Osteocyte (in vitro differentiated cells): ENCODE data around the gene ELP1. TPM values are rescaled to one million over a fixed set of nuclear protein-coding genes. Genes with fewer than 3 reads are reported as not detected.

Source experiments
- DNase-seq: peaks from one replicate; pipeline ENCODE4 v3.0.0; 2021; ENCODE audit warnings: mixed read lengths; ENCODE audit not compliant: unreplicated experiment; ENCODE audit errors: extremely low spot score
- H3K27ac Mint-ChIP-seq: one replicate; pipeline ENCODE4 v1.8.0; 2021; ENCODE audit warnings: mild to moderate bottlenecking, mixed read lengths; ENCODE audit not compliant: unreplicated experiment
- H3K27me3 Mint-ChIP-seq: one replicate; pipeline ENCODE4 v1.8.0; 2021; ENCODE audit warnings: mixed read lengths; ENCODE audit not compliant: unreplicated experiment
- H3K36me3 Mint-ChIP-seq: one replicate; pipeline ENCODE4 v1.8.0; 2021; ENCODE audit warnings: mixed read lengths; ENCODE audit not compliant: unreplicated experiment
- H3K4me1 Mint-ChIP-seq: one replicate; pipeline ENCODE4 v1.8.0; 2021; ENCODE audit warnings: mixed read lengths; ENCODE audit not compliant: unreplicated experiment
- H3K4me3 Mint-ChIP-seq: one replicate; pipeline ENCODE4 v1.8.0; 2021; ENCODE audit warnings: mild to moderate bottlenecking, moderate library complexity, mixed read lengths; ENCODE audit not compliant: unreplicated experiment
- H3K9me3 Mint-ChIP-seq: one replicate; pipeline ENCODE4 v1.8.0; 2021; ENCODE audit warnings: mixed read lengths; ENCODE audit not compliant: unreplicated experiment
- total RNA-seq: library from RNA; stranded (reverse); gene quantifications from 2 replicates; pipeline ENCODE4 v1.2.1, GENCODE V29; 2021
- TF ChIP-seq, protein P1 (sequence below): fragments of 200-600 bp; sonication (generic); IDR thresholded peaks from 2 replicates; pipeline ENCODE4 v1.5.0; 2021; ENCODE audit warnings: antibody characterized with exemption, mild to moderate bottlenecking, moderate library complexity

ELP1 gene
- total RNA-seq, 1 donor from 2014 or later: 26.1 TPM

DNA sequence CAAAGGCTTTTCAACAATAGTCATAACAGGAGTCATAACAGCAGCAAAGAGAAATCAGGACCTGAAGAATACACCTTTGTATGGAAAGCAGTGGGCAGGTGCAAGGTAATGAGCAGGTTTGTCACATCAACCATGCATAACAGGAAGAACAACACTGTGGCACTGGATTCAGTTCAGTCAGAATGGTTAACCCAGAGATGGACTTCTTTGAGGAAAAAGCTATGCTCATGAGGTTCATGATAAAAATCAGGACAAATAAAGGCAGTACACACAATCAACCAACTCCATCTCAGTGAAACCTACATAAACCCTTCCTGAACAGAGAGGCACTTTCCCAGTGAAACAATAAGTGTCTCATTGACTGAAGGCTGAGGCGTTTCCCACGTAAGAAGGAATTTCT lies 27.2 kb upstream of the ELP1 start:
- no peak overlapping the region for H3K27ac Mint-ChIP-seq
- no peaks in the 10 kb centered on the region for H3K9me3 Mint-ChIP-seq
- TF ChIP-seq, protein P1, sequence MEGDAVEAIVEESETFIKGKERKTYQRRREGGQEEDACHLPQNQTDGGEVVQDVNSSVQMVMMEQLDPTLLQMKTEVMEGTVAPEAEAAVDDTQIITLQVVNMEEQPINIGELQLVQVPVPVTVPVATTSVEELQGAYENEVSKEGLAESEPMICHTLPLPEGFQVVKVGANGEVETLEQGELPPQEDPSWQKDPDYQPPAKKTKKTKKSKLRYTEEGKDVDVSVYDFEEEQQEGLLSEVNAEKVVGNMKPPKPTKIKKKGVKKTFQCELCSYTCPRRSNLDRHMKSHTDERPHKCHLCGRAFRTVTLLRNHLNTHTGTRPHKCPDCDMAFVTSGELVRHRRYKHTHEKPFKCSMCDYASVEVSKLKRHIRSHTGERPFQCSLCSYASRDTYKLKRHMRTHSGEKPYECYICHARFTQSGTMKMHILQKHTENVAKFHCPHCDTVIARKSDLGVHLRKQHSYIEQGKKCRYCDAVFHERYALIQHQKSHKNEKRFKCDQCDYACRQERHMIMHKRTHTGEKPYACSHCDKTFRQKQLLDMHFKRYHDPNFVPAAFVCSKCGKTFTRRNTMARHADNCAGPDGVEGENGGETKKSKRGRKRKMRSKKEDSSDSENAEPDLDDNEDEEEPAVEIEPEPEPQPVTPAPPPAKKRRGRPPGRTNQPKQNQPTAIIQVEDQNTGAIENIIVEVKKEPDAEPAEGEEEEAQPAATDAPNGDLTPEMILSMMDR: no peak
- DNase-seq: no peak
- no peaks in the 10 kb centered on the region for H3K4me1 Mint-ChIP-seq
- no peak overlapping the region for H3K4me3 Mint-ChIP-seq
- peaks cover 24% of the 10 kb centered on the region for H3K36me3 Mint-ChIP-seq
- no peaks in the 10 kb centered on the region for H3K27me3 Mint-ChIP-seq

DNA sequence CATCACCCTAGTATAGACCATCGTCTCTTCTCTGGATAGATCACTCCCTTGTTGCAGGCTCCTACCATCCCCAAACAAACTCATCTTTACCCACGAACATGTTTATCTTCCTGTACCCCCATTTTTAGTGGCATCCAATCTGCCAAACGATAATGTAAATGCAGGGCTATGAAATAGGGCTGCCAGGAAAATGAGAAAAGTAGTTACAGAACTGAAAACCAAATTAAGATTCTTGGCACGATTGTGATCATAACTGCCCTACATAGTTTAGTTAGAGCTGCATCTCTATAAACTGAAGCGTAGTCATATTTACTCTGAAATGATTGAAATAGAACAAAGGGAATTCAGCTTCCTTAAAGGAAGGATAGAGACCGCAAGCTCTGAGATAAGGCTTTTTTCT lies 26.4 kb upstream of the ELP1 start:
- H3K4me1 Mint-ChIP-seq: no peaks in the 10 kb centered on the region
- H3K36me3 Mint-ChIP-seq: peaks cover 18% of the 10 kb centered on the region
- no peaks in the 10 kb centered on the region for H3K9me3 Mint-ChIP-seq
- no peak for DNase-seq
- H3K27me3 Mint-ChIP-seq: no peaks in the 10 kb centered on the region
- H3K27ac Mint-ChIP-seq: no peak overlapping the region
- TF ChIP-seq, protein P1: no peak
- H3K4me3 Mint-ChIP-seq: no peak overlapping the region

DNA sequence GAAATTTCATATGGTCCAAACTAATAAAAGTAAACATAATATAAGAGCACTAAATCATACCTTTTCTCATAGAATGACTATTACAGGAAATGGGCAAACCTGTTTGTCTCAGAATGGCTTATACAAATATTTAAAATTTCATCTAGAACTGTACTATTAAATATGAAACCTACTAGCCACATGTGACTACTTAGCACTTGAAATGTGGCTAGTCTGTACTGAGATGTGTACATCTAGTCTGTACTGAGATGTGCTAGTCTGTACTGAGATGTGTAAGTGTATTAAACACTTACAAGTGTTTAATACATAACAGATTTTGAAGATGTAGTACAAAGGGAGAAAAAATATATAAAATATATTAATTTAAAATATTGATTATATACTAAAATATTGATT lies 22.7 kb upstream of the ELP1 start:
- Mint-ChIP-seq H3K36me3 (peaks cover 12% of the 10 kb centered on the region), H3K4me1 (peaks cover 2% of the 10 kb centered on the region), H3K27me3 (no peaks in the 10 kb centered on the region)

DNA sequence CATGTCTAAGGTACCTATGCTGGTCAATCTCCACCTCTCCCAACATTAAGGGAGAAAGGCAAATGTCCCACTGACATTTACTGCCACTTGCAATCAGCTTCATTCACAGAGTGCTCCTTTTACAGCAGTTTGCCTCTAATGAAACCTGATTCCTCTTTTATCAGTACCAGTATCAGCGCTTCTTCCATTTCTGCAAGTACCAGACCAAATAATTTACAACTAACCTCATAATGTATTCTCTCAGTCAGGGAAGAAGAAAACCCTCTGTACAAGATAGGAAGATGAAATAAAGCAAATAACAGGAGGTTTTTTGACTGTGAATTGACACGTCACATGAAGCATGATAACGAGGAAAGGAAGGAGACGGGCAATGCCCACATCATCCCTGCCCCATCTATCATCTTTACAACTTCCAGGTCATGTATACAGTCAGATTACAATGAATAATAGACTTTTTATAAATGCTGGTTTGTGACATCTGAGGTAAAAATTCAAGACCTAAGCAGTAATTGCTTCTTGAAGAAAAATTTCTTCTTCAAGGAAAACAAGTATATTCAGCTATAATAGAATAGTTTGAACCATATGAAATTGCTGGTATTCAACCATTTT lies 22.2 kb upstream of the ELP1 start:
- H3K9me3 Mint-ChIP-seq: no peaks in the 10 kb centered on the region
- no peaks in the 10 kb centered on the region for H3K27me3 Mint-ChIP-seq
- no peak overlapping the region for H3K4me3 Mint-ChIP-seq
- peaks cover 15% of the 10 kb centered on the region for H3K36me3 Mint-ChIP-seq
- no peak for DNase-seq
- TF ChIP-seq, protein P1: no peak
- no peak overlapping the region for H3K27ac Mint-ChIP-seq
- H3K4me1 Mint-ChIP-seq: peaks cover 2% of the 10 kb centered on the region

More for the DNA sequence above, 22.7 kb upstream of the ELP1 start:
- H3K27ac Mint-ChIP-seq: no peak overlapping the region
- H3K9me3 Mint-ChIP-seq: no peaks in the 10 kb centered on the region
- no peak overlapping the region for H3K4me3 Mint-ChIP-seq
- TF ChIP-seq, protein P1: no peak
- DNase-seq: no peak

DNA sequence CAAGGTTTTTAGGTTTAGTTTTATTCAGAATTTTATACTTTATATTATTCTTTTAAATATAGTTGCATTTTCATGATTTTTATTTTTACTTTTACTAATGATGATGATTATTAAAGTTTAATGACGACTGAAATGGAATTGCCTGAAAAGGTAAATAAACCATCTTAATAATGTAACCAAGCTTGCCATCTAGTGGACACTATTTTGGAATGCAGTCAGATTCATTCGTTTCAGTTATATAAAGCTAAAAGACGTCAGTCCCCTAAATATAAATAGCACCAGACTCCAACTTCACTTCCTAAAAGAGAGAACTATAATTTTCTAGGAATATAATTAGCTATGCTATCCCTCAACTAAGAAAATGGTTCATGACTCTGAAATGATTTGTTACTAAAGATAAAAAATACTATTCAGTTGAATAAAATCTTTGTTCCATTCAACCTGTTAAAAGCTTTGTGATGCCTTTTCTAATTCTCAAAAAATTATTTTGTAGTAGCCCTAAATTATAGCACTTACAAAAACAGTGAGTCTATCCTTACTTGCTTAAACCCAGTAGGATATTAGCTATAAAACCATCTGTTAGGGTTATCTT lies 20.2 kb upstream of the ELP1 start:
- no peak overlapping the region for H3K4me3 Mint-ChIP-seq
- no peaks in the 10 kb centered on the region for H3K27me3 Mint-ChIP-seq
- H3K27ac Mint-ChIP-seq: no peak overlapping the region
- peaks cover 7% of the 10 kb centered on the region for H3K36me3 Mint-ChIP-seq
- H3K9me3 Mint-ChIP-seq: no peaks in the 10 kb centered on the region
- DNase-seq: no peak
- peaks cover 2% of the 10 kb centered on the region for H3K4me1 Mint-ChIP-seq
- TF ChIP-seq, protein P1: peak; percentile 70
